Heart right ventricle (tissue), 16 donors: ENCODE results near the gene IFRD2. TPM values are rescaled to one million over a fixed set of nuclear protein-coding genes. Genes with fewer than 3 reads are reported as not detected.
A peak's percentile ranks its signal among the peaks of the same experiment; 100 is the strongest.

Experiments used
- ATAC-seq, 8 donors: fragments of 200-7000 bp; cut with Tn5 transposase; one replicate each; pipeline ENCODE4 v1.9.1; 2020; ENCODE audit warnings: mild to moderate bottlenecking in 8 of 8, moderate library complexity in 8 of 8, moderate number of reproducible peaks in 1 of 8
- DNase-seq, 2 donors: peaks; one replicate each; pipeline ENCODE4 v3.0.0-alpha.2; 2020
- H3K27ac ChIP-seq, 10 donors: fragments of 200-600 bp; sonication (generic) in 2 of 10; one replicate each; pipeline versions ENCODE4 v1.5.0 to v1.8.0; 2020 to 2022; ENCODE audit warnings: mild to moderate bottlenecking in 3 of 10
- H3K27me3 ChIP-seq, 7 donors: fragments of 200-600 bp; one replicate each; pipeline ENCODE4 v1.8.0; 2021 to 2022; ENCODE audit warnings: mild to moderate bottlenecking in 2 of 7
- H3K36me3 ChIP-seq, 9 donors: fragments of 200-600 bp; sonication (generic) in 1 of 9; one replicate each; pipeline versions ENCODE4 v1.5.0 to v1.8.0; 2020 to 2022; ENCODE audit warnings: mild to moderate bottlenecking in 2 of 9
- H3K4me1 ChIP-seq, 9 donors: fragments of 200-600 bp; sonication (generic) in 1 of 9; one replicate each; pipeline versions ENCODE4 v1.5.0 to v1.8.0; 2020 to 2022; ENCODE audit warnings: mild to moderate bottlenecking in 4 of 9
- H3K4me3 ChIP-seq, 10 donors: fragments of 200-600 bp; sonication (generic) in 2 of 10; one replicate each; pipeline versions ENCODE4 v1.5.0 to v1.8.0; 2020 to 2022; ENCODE audit warnings: mild to moderate bottlenecking in 7 of 10, moderate library complexity in 2 of 10
- H3K9me3 ChIP-seq, 11 donors: fragments of 200-600 bp in 10 of 11; sonication (generic) in 2 of 11; one replicate each; pipeline versions ENCODE4 v1.5.0 to v1.8.0; 2013 to 2022; ENCODE audit warnings: mild to moderate bottlenecking in 2 of 11, control low read depth in 1 of 11, moderate library complexity in 1 of 11
- CTCF ChIP-seq, 9 donors: fragments of 200-600 bp; sonication (generic) in 2 of 9; IDR thresholded peaks; one replicate each; pipeline versions ENCODE4 v1.5.0 to v1.8.0; 2021 to 2022; ENCODE audit warnings: antibody characterized with exemption in 9 of 9, mild to moderate bottlenecking in 5 of 9, moderate library complexity in 1 of 9
- WGBS, 2 donors: extraction: QIAGEN DNeasy Blood & Tissue Kit; methylation state at CpG; one replicate each; pipeline ENCODE4 v1.1.7; 2013; ENCODE audit warnings: inconsistent platforms in 1 of 2; 5-methylcytosine and 5-hydroxymethylcytosine counted together
- intact Hi-C, 10 donors: fragments of 100-400 bp; cut with DNase I; formaldehyde crosslinking; loops; one replicate each; pipeline versions ENCODE4 v1.11.1 to v1.14.2; 2022
- polyA plus RNA-seq, 2 donors: library from polyadenylated mRNA; stranded (reverse); fragments of 200-250 nt; gene quantifications; one replicate each; pipeline ENCODE4 v1.2.3, GENCODE V29; 2013
- total RNA-seq, 10 donors: library from RNA; stranded (reverse); fragmentation: NEBNext Ultra II Directional in 3 of 10; extraction: Animal tissue kit (Norgen Biotek cat#: 25700) in 3 of 10; gene quantifications; one replicate each; pipeline versions ENCODE4 v1.2.1 to v1.2.4, GENCODE V29; 2021 to 2023
- donor health status: Arrhythmogenic right ventricular cardiomyopathy.
- donor health status: ischemic (EF 13 %, LVEDD 7.1; RV severe dilation, severe dysfunction).
- donor health status: healthy with polysubstance abuse.
- donor health status: DM: no; HTN: yes; CAD: no.
- donor health status: DM: no; HTN: no; CAD: no.
- donor health status: ischemic (EF 25% LVEDD 6.9; RV normal size, moderate dysfunction).
- donor health status: ischemic (EF 25% LVEDD 5.7; RV mildly dilated, moderate dysfunction).
- donor health status: healthy.
- donor health status: DM: yes; HTN: yes; CAD: no.
- donor health status: Ischemic cardiomyopathy.
- donor health status: ischemic (EF 35%, LVEDD 5.7; RV mildly dilated, moderate dysfunction).
- donor health status: nonischemic (EF 11% LVEDD 7.7; RV severe dilation, severe dysfunction).
- donor health status: DM: yes; HTN: yes; CAD: no.
- donor health status: PGD.
- donor health status: ischemic (EF 29% LVEDD 5.4; RV normal size, mild dysfunction).
- donor health status: nonischemic (EF 23%, LVEDD 6.1; RV moderate dilation, normal function).

Gene IFRD2
- total and polyA plus RNA-seq, 12 donors = 45.3 to 123 (median 57.0) TPM

DNA sequence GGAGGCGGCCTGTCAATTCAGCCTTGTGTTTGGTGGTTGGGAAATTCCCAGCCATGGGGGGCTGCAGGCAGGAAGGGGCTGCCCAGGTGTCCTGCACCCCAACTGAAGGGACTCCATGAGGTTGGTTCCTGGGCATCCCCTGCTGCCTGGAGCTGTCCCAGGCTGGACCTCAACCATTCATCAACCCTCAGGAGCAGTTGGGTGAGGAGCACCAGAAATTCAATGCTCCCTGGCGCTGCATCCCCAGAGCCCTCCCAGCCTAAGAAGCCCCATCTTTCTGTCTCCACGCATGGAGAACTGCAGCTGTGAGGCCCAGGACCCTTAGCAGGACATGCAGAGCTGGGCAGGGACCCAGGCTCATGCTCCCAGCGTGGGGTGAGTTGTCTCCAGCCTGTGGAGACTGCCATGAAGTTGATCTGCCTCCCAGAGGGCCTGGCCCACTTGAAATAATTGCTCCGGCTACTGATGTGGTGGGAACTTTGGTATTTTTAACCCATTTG lies 31.2 kb downstream of the IFRD2 start:
- Histone ChIP-seq H3K4me3 (peak overlapping the region; percentile 38 to 80 (median 69)), H3K36me3 (peaks cover 6 to 38% (median 26%) of the 10 kb centered on the region in 9 donors), H3K27ac (peak overlapping the region; percentile 94 to 100 (median 99)), H3K4me1 (peaks cover 35 to 82% (median 54%) of the 10 kb centered on the region in 9 donors), H3K9me3 (peaks cover 0 to 7% (median 0%) of the 10 kb centered on the region in 11 donors), H3K27me3 (no peaks in the 10 kb centered on the region)
- ATAC-seq (no peak), DNase-seq (no peak)
- TF ChIP-seq CTCF (IDR thresholded peaks at IDR 0.05) = no peak
- intact Hi-C loops = loop anchor here in 2 of 10 donors (1.0 to 10.0 kb wide), 2 partner anchors 63 to 64 kb away; partner anchors contain the start of genes HYAL2 (in 1 of the 2) and TUSC2 (in 1 of the 2)
- WGBS, 2 donors = 57 to 58% methylated on average over 5 of the region's 5 CpGs

DNA sequence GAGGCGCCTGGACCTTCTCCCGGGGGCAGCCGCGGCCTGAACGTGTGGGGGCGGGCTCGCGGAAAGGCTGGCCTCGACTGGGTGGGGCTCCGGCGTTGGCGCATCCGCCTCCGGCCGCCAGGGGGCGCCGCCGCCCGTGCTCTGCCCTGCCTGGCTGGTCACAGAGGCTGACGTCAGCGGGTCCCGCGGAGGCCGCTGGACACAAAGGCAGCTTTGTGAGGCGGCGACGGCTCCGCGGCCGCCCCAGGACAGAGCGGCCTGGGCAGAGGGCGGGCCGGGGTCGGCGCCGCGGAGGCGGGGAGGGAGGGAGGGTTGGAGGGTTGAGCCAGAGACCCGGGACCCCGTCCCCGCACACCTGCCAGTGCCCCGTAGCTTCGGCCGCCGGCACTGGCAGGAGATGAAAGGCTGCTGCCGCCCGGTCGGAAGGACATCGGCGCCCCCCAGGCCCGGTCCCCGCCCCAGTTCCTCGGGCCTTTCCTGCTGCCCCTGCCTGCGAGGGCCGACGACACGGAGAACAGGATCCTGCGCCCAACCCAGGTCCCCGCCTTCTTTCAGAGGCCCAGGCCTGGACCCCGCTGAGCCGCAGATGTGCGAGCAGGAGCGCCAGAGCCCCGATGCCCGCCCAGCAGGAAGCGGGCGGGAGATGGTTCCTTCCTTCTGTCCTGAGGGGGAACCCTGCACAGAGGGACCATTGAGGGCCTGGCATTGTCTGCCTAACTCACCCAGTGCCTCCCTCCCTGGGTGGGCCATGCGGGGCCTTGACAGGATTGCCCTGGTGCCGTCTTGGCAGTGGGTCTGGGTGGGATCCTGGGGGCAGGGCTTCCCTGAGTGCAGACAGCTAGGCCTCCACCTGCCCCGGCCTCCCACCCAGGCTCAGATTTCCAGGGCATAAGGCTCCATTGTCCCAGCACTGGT lies 31.9 kb downstream of the IFRD2 start:
- 1% methylated on average over 67 to 70 of the region's 70 CpGs for WGBS, 2 donors
- Histone ChIP-seq H3K4me1 (peaks cover 38 to 82% (median 53%) of the 10 kb centered on the region in 9 donors), H3K36me3 (peaks cover 6 to 45% (median 30%) of the 10 kb centered on the region in 9 donors), H3K27me3 (no peaks in the 10 kb centered on the region), H3K4me3 (peak overlapping the region; percentile 38 to 80 (median 69)), H3K27ac (peak overlapping the region; percentile 94 to 100 (median 99)), H3K9me3 (peaks cover 0 to 7% (median 0%) of the 10 kb centered on the region in 11 donors)
- ATAC-seq = peak; percentile 76 to 91 (median 84)
- DNase-seq = peak; percentile 94 to 96
- peak; percentile 96 to 99 (median 98) for TF ChIP-seq CTCF (IDR thresholded peaks at IDR 0.05)
- intact Hi-C loops = loop anchor here in 2 of 10 donors (1.0 to 10.0 kb wide), 2 partner anchors 64 to 65 kb away; partner anchors contain the start of genes HYAL2 (in 1 of the 2) and TUSC2 (in 1 of the 2)

- ATAC-seq (peak in 3 of 8 donors; percentile 0 to 1 (median 0)), DNase-seq (peak in 1 of 2 donors; percentile 23)
- Histone ChIP-seq H3K9me3 (peaks cover 0 to 7% (median 0%) of the 10 kb centered on the region in 11 donors), H3K36me3 (peaks cover 6 to 53% (median 33%) of the 10 kb centered on the region in 9 donors), H3K27me3 (no peaks in the 10 kb centered on the region), H3K4me3 (peak overlapping the region in 8 of 10 donors; percentile 64 to 80 (median 70)), H3K27ac (peak overlapping the region; percentile 94 to 100 (median 99)), H3K4me1 (peaks cover 36 to 82% (median 53%) of the 10 kb centered on the region in 9 donors)
- intact Hi-C loops = loop anchor here in 3 of 10 donors (1.0 to 10.0 kb wide), 3 partner anchors 63 to 65 kb away; partner anchors contain the start of genes HYAL2 (in 2 of the 3) and TUSC2 (in 1 of the 3)
- TF ChIP-seq CTCF (IDR thresholded peaks at IDR 0.05) = no peak
- 58 to 60% methylated on average over 18 of the region's 18 CpGs for WGBS, 2 donors
Measured at GRCh38 chr3:50259432-50260026, 32.7 kb downstream of the IFRD2 start.
